GM18499 (cell line): Measurements from ENCODE around the gene ACSL4.

Experiments used
- ATAC-seq: cut with Tn5 transposase; IDR thresholded peaks from one replicate; pipeline ENCODE4 v1.9.1; 2021; ENCODE audit warnings: moderate number of reproducible peaks; ENCODE audit not compliant: insufficient read depth, unreplicated experiment

Gene ACSL4

GRCh38 chrX:109622270-109622669 lies 110.8 kb downstream of the ACSL4 start:
- no peak for ATAC-seq

DNA sequence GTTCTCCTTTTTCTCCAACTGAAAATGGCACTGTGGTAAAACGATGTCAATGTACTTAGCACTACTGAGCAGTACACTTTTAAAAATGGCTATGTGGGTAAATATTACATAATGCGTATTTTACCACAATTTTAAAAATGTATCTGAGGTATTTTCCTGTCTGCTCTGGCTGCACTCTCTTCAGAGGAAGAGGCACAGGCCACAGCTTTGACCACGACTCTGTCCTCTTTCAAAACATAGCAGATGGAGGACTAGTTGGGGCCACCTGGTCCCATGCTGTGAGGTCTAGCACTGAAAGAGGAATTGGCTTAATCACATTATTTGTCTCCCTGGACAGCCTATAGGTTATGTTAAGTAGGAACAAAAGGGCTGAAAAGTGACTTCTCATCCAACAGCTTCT lies 113.3 kb downstream of the ACSL4 start:
- no peak for ATAC-seq

GRCh38 chrX:109614951-109615350 lies 118.1 kb downstream of the ACSL4 start:
- ATAC-seq, result no peak

DNA sequence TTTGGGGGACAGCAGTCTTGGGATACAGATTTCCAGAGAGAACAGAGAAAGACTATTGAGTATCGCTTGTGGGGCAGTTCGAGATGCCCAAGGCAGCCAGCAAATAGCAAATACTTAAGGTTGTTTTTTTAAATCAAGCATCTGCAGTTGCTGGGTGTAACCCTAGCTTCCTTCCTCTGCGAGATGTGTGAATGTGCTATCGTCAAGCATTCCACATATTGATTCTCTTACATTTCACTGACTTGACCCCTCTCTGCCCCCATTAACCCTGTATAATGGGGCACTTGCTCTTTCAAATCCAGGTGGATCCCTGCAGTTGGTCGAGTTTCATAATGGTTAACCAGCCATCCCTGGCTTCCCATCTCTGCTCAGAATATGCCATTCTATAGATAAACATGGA lies 131.6 kb downstream of the ACSL4 start:
- no peak for ATAC-seq

GRCh38 chrX:109600237-109600651 lies 132.8 kb downstream of the ACSL4 start:
- no peak for ATAC-seq

DNA sequence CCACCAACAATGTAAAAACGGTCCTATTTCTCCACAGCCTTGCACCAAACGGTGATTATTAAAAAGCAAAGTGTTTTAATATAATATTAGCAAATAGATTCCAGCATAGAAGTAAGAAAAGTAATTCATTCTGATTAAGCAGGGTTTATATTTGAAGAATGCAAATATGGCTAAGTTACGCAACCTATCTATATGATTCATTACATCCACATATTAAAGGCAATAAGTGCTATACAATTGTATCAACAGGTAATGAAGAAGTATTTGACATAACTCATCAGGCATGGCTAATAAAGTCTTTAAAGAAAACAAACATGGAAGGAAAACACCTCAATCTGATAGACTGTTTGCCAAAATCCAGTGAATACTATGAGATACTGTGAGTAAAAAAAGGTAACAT lies 137.0 kb downstream of the ACSL4 start:
- no peak for ATAC-seq
